K562 (cell line): ENCODE results near the gene BLTP3B.

ENCODE experiments used
- ATF1 ChIP-seq, 2 experiments: fragments of 450-650 bp in 1 of 2; IDR thresholded peaks; 2 replicates each; pipeline ENCODE4 v1.6.1; 2016; ENCODE audit warnings: missing compliant biosample characterization in 1 of 2, missing genetic modification characterization in 1 of 2
- CEBPG ChIP-seq, 3 experiments: fragments of 200-800 bp in 1 of 3; sonication (Bioruptor generic) in 1 of 3; sonication (generic) in 1 of 3; formaldehyde crosslinking in 1 of 3; IDR thresholded peaks in 2 of 3; conservative IDR thresholded peaks in 1 of 3; 2 replicates each; pipeline versions ENCODE4 v1.6.1 to v1.8.0; 2016 to 2022; ENCODE audit warnings: missing compliant biosample characterization in 2 of 3, missing genetic modification characterization in 2 of 3, mild to moderate bottlenecking in 1 of 3, missing genetic modification reagents in 1 of 3
- E2F3 ChIP-seq: fragments of 250-450 bp; sonication (Bioruptor Pico); IDR thresholded peaks from 2 replicates; pipeline ENCODE4 v1.4.0; 2020; ENCODE audit warnings: mild to moderate bottlenecking
- POU5F1 ChIP-seq: fragments of 150-350 bp; IDR thresholded peaks from 2 replicates; pipeline ENCODE4 v1.6.1; 2014; ENCODE audit warnings: borderline replicate concordance, low read length, low read depth, mild to moderate bottlenecking; ENCODE audit not compliant: partially characterized antibody
- ZNF561 ChIP-seq: fragments of 450-650 bp; formaldehyde crosslinking; conservative IDR thresholded peaks from 2 replicates; pipeline ENCODE4 v1.4.0; 2020; ENCODE audit warnings: mild to moderate bottlenecking, moderate library complexity
- TF ChIP-seq, protein P1 (sequence below): sonication (generic); formaldehyde crosslinking; IDR thresholded peaks from 2 replicates; pipeline ENCODE4 v1.9.0; 2022; ENCODE audit warnings: mild to moderate bottlenecking, missing genetic modification reagents
- TF ChIP-seq, protein P2 (sequence below): sonication (generic); formaldehyde crosslinking; IDR thresholded peaks from 2 replicates; pipeline ENCODE4 v1.8.0; 2023; ENCODE audit warnings: mild to moderate bottlenecking, missing genetic modification reagents

DNA sequence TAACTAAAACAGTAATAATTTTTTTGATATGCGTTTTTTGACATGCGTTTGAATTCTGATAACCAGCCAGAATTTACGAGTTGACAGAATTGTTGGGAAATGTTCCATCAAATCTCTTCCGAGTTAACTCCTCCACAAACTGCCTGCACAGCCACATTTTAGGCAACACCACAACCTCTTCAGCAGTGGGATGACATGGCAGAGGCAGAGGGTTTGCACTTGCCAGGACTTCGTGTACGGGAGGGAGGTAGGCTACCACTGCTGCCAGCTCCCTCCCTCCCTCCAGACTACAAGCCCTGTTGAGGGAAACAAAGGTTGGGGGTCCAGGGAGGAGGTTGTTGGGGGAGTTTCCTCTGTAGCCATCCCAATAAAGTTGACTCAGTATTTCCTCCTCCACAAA, 43.4 kb upstream of the BLTP3B start:
- TF ChIP-seq, protein P1, sequence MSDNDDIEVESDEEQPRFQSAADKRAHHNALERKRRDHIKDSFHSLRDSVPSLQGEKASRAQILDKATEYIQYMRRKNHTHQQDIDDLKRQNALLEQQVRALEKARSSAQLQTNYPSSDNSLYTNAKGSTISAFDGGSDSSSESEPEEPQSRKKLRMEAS (CRISPR knock-in tag), result no peak
- no peak for TF ChIP-seq CEBPG (CRISPR knock-in tag; IDR thresholded peaks at IDR 0.05)
- TF ChIP-seq CEBPG (tag; conservative IDR thresholded peaks at IDR 0.05 in 1 of 2, IDR thresholded peaks at IDR 0.05 in 1 of 2), result no peak
- TF ChIP-seq, protein P2, sequence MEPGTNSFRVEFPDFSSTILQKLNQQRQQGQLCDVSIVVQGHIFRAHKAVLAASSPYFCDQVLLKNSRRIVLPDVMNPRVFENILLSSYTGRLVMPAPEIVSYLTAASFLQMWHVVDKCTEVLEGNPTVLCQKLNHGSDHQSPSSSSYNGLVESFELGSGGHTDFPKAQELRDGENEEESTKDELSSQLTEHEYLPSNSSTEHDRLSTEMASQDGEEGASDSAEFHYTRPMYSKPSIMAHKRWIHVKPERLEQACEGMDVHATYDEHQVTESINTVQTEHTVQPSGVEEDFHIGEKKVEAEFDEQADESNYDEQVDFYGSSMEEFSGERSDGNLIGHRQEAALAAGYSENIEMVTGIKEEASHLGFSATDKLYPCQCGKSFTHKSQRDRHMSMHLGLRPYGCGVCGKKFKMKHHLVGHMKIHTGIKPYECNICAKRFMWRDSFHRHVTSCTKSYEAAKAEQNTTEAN (CRISPR knock-in tag), result no peak
- no peak for TF ChIP-seq POU5F1
- TF ChIP-seq ZNF561, result no peak
- TF ChIP-seq ATF1 (CRISPR knock-in tag; IDR thresholded peaks at IDR 0.05), result no peak
- no peak for TF ChIP-seq ATF1 (tag; IDR thresholded peaks at IDR 0.05)
- TF ChIP-seq E2F3, result no peak
